ENCODE measurements around the gene NRAP.

DNA sequence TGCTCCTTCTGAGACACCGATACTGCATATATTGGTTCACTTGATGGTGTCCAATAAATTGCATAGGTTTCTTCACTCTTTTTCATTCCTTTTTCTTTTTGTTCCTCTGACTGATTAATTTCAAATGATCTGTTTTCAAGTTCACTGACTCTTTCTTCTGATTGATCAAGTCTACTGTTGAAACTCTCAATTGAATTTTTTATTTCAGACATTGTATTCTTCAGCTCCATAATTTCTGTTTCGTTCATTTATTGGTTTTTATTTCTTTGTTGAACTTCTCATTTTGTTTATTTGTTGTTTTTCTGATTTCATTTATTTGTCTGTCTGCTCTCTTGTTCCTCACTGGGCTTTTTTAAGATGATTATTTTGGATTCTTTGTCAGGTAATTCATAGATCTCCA lies 29.5 kb upstream of the NRAP start:
- TF ChIP-seq POLR2A (IDR thresholded peaks at IDR 0.05) (no peak), CTCF (IDR thresholded peaks at IDR 0.05) (no peak)
